GM21723 (cell line): ENCODE results near the gene ICE1.

Experiments used
- ATAC-seq: cut with Tn5 transposase; IDR thresholded peaks from one replicate; pipeline ENCODE4 v1.9.1; 2021; ENCODE audit warnings: mild to moderate bottlenecking, moderate library complexity; ENCODE audit not compliant: unreplicated experiment

Gene ICE1

DNA sequence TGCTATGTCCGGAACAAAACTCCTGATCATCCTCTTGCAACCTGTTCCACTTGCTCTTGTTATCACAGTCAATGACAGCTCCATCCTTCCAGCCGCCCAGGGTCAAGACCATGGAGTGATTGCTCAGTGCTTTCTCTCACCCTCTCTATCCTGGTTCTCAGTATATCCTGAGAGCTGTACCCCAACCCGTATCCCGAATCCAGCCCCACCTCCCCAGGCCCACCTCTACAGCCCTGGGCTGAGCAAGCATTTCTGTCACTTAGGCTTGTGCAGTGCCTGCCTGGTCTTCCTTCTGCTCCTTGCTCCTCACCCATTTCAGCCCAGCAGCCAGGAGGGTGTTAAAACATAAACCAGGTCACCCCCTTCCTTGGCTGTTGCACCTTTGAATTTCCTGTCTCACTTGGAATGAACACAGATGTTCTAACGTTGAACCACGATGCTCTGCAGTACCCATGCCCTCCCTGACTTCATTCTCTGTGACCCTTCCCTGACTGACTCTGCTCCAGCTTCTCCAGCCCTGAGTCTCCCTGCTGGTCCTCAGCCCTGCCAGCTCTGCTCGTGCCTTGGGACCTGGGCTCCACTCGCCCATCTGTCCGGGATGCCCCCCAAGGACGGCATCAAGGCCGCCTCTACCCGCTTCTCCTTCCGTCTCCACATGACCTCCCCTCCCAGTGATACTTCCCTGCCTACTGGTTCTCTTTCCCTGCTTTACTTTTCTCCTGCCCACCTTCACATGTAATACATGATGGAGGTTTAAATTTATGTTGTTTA is 110.0 kb downstream of the ICE1 start:
- no peak for ATAC-seq

DNA sequence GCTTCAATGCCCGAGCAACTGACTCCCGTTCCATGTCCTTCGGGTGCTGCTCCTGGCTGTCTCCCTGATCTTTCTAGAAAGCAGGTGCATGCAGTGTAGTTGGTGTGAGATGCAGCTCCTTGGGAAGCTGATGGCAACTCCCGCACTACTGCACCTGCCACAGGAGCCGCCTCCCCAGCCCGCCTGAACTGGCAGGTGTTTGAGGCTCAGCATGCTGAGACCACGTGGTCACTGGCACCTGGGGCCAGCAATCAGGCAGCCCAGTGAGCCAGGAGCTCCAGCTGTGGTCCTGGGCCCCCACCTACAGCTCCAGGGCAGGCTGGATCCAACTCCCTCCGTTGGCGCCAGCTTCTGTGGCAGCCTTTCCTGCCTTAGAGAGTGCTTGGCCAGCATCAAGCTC is 111.5 kb downstream of the ICE1 start:
- ATAC-seq: no peak

DNA sequence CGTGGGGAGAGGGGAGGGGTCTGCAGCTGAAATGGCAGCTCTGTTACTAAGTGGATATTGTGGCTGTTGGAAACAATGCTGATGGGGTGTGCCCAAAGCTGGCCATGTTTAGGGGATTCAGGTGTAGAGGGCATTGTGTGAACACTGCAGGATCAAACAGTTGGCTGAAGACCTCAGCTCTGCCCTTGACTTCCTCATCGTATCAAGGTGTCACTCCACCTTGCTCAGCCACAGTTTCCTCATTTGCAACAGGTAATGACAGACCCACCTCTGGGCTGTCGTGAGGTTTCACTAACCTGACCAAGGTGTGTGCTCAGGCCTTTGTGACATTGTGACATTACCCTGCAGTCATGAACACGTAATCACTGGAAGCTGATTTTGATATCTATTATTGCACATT is 111.9 kb downstream of the ICE1 start:
- ATAC-seq: no peak

DNA sequence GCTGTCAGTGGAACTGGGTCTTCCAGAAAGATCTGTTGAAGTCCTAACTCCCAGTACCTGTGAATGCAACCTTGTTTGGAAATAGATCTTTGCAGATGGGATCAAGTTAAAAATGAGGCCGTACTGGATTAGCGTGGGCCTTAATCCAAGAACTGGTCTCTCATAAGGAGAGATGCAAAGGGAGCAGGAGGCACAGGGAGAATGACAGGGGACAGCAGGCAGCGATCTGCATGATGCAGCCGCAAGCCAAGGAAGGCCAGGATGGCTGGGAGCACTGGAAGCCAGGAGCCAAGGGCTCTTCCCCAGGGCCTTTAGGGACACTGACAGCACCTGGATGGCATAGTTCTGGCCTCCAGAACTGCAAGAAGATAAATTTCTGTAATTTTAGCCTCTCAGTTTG is 114.4 kb downstream of the ICE1 start:
- ATAC-seq: no peak

DNA sequence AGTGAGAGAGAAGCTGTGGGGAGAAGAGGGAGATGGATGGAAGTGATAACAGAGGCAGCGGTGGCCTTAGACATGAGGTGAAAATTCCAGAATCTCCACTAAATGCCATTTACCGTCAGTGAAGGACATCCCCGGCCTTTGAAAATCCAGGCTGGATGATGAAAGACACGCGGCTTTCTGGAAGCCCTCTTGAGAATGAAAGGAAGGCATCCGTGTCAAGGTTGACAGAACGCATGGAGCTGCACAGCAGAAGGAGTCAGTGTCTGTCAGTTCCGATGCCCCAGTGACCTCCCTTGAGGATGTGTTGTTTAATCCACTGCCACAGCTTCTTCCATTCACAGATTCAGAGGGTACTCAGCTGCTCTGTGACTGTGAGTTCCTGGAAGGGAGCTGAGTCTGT is 114.9 kb downstream of the ICE1 start:
- no peak for ATAC-seq

DNA sequence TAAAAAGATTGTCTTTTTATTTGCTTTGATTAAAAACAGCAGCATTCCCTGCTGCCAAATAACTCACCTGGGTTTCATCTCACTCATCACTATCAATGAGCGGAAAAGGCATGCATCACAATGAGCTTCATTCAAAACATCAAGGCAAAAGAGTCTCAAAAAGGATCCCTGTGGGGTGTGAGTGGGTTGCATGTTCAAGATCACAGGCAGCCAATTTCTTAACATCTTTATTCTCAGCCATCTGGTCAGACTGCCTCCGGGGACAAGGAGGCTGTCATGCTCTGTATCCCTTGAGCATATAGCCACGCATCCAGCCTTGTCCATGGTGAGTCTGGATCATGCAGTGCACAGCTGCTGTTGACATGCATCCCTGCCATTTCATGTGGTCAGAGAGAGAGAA is 117.1 kb downstream of the ICE1 start:
- no peak for ATAC-seq
